Measurements from ENCODE around the gene SSC5D. TPM values are rescaled to one million over a fixed set of nuclear protein-coding genes. Genes with fewer than 3 reads are reported as not detected.
A peak's percentile ranks its signal among the peaks of the same experiment; 100 is the strongest.
"Not testable (repeated sequence)": the region's sequence is repeated elsewhere in the genome, so short reads cannot be mapped to it uniquely, and the experiment has no call there.

SSC5D gene
- 1 to 10 TPM; 1.9 to 7.0 (median 3.1) TPM for polyA plus RNA-seq (ENCODE audit: insufficient read length in 4 of 4)

DNA sequence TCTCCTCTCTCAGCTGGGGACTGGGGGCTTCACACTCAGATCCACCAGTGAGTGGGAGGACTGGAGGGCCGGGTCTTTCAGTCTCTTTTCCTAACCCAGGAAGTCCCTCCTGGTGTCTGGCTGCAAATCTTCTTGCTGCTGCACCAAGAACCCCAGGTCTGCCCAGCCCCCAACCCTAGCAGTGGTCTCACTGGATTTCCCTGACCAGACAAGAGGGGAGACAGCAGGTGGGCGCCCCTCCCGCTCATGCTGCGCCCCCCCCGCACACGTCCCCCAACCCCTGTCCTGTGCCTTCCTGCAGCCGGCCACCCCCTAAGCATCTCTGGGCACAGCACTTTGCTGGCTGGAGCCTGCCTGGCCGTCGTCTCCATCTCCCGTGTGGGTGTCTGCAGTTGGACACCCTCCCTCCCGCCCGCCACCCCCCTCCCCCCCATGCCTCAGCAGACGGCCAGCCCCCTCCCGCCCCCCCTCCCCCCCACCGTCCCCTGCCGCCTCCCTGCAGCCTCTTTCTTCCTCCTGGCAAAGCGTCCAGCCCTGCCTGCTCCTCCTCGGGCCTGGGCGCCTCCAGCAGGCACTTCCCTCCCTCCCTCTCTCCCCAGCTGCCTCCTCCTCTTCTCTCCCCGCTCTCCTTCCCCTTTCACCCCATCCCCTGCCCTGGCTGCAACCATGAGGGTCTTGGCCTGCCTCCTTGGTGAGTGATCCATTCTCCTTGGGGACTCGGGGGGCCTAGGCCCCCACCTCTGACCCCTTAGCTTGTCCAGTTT lies at the start of gene SSC5D:
Gene SSC5D (plus strand): TSS at position 513 of the 764 bp plus-strand sequence. CDS start 154 bp downstream, at position 667.
- DNase-seq (ENCODE audit: low read depth in 4 of 4, low spot score in 3 of 4), result no peak

DNA sequence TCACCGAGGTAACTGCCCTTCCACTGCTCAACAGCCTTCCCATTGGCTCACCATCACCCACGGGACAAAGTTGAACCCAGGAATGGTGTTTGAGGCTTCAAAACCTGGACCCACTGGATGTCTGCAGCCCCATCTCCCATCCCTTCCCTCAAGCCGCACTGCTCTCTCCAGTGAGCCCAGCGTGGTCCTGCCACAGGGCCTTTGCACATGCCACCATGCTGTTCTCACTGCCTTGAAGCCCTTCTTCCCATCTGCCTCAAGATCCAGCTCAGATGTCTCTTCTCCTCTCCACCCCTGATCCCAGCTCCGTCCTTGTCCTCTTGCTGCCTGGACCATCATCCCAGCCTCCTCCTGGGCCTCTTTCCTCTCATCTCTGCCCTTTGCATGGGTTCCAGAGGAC lies 49.2 kb upstream of the SSC5D start:
- DNase-seq (ENCODE audit: low read depth in 4 of 4, low spot score in 3 of 4), result no peak

DNA sequence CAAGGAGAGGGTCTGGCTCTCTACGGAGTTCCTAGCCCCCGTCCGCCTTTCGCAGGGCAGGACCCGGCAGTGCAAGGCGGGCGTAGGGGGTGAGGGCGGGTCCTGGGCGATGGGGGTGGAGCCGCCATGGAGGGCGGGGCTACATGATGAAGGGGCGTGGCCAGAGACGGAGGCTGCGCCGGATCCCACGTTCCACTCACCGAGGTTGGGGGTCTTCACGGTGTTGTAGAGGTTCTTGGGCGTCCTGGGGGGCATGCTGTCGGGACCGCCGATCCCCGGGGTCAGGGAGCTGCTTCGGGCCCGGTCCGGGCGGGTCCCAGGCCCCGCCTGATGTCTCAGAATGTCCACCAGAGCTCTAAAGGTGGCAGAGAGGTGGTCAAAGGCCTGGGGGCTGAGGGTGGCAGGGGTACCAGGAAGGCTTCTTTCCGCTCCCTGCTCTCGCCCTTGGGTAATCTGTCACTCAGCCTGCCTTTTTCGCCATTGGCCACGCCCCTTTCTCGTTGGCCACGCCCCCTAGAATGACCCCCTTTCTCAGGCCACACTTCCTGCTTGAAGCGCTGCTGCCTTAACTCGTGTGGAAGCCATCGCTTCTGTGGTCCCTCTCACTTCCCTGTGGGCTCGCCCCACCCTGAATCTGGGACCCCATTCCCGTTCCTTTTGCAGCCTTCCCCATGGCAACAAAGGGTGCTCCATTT lies 47.7 kb upstream of the SSC5D start:
- no peak for DNase-seq (ENCODE audit: low read depth in 4 of 4, low spot score in 3 of 4)

DNA sequence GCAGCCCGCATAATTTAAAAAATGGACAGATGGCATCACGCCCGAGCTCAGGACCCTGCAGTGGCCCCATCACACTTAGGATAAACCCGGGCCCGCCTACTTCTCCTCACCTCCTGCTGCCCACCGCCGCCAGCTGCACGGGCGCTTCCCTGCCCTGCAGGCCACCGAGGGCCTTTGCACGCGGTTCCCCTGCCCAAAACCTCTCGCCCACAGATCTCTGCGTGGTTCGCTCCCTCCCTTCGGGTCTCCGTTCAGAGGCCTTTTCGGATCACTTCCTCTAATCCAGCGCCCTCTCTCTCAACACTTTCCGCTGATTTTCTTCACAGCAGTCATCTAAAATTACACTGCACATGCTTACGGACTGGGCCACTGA lies 46.9 kb upstream of the SSC5D start:
- no peak for DNase-seq (ENCODE audit: low read depth in 4 of 4, low spot score in 3 of 4)

DNA sequence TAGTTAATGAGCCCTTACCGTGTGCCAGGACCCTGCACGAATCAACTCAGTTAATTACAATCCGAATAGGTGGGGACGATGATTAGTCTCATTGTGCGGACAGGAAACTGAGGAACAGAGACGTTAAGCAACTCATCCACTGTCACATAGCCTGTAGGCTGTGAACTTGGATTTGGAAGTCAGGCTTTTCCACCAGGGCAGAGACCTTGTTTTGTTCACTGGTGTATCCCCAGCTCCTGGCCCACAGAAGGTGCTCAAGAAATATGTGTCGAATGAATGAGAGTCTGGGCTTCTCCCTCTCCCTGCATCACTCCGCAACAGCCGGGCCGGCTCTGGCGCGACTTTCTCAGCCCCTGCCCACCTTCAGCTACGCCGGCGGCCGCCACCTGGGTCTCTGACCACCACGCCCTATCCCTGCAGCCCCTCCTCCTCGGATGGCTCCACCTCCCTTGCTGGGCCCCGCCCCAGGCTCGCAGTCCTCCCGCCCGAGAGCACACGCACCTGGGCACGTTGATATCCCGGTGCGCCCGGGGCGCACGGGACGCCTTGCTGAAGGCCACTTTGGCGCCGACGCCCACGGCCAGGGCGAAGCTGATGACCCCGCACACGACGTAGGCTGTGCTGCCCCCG lies 46.4 kb upstream of the SSC5D start:
- DNase-seq (ENCODE audit: low read depth in 4 of 4, low spot score in 3 of 4), result no peak

DNA sequence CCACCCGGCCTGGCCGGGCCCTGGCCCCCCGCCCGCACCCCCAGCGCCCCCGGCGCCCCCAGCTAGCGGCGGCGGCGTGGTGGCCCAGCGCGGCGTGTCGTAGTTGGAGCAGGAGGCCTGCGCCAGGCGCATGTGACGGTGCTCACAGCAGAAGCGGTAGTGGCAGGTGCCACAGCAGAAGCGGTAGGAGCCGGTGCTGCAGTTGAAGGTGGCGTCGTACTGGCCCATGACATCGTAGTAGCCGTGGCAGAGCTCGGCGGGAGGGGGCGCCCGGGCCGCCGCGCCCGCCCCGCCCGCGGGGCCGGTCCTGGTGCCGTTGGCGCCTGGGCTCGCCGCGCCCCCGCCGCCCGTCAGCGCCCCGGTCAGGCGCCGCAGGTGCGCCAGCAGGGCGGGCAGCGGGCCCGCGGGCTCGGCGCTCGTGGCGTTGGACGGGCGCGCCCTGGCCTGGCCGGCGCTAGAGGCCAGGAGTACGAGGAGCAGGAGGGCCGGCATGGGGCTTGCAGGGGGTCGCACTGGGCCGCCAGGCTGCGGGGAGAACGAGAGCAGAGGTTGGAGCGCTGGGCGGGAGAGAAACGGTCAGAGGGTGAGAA lies 45.8 kb upstream of the SSC5D start:
- no peak for DNase-seq (ENCODE audit: low read depth in 4 of 4, low spot score in 3 of 4)

DNA sequence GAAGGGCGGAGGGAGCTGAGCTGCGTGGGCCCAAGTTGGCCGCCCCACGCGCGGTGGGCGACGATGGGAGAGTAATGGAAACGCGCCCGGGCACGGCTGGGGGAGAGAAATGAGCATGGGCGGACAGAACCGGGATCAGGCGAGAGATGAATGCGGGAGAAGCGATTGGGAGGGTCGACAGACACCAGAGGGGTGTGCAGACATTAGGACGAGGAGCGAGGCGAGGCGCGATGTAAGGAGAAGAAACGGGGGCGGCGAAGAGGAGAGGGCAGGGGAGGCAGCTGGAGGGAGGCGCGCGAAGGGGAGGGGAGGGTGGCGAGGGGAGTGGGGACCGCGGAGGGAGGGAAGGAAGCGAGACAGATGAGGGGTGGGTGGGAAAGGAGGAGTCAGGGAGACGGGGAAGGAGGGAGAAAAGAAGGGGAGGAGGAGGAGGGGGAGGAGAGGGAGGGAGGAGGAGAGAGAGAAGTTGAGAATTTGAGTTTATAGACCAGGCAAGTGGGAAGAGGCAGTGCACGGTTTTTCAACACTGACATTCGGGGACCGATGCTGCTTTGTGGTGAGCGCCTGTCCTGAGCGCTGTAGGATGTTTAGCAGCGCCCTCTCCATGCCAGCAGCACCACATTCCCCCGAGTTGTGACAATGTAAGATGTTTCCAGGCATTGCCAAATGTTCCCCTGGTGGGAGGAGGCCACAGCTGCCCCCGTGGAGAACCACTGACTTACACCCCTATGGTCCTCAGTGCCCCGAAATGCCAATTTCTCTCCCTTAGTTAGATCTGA lies 45.0 kb upstream of the SSC5D start, which contains the start of gene SHISA7:
Gene SHISA7 (minus strand): TSS at position 256 of the 779 bp plus-strand sequence. CDS start 437 bp downstream, outside the sequence.
- DNase-seq (ENCODE audit: low read depth in 4 of 4, low spot score in 3 of 4), result no peak

DNA sequence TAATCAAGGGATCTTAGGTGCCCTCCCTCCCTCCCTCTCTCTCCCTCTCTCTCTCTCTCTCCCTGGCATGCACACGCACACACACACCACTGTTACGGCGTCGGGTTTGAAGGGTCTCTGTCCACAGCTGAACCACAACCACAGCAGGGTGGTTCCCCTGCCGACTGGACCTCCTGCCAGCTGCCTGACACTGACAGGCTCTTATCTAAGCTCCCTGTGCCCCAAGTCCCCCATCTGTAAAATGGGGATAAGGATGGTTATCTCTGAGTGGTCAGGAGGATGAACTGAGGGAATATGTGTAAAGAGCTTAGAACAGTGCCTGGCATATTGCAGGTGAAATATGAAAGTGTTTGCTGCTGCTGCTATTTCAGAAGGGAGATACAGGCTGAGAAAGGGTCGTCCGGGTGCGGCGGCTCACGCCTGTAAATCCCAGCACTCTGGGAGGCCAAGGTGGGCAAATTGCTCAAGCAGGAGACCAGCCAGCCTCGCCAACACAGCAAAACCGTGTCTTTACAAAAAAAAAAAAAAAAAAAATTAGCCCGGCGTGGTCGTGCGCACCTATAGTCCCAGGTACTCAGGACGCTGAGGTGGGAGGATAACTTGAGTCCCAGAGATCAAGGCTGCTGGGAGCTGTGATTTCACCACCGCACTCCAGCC lies 44.3 kb upstream of the SSC5D start:
- no peak for DNase-seq (ENCODE audit: low read depth in 4 of 4, low spot score in 3 of 4)

DNA sequence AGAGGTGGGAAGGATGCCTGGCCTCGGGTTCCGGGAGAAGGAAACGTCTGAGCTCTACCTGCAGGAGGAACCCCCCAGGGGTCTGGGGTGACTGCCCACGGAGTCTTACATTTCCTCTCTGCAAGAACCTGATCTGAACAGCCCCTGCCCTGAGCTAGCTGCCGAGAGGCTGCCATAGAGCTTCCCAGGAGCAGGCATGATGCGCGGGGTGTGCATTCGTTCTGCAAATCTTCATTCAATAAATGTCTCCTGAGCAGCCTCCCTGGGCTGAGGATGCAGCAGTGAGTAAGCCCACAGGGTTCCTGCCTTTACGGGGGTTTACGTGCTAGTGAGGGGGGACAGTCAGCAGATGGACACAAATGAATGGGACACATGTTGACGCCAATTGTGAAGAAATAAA lies 43.6 kb upstream of the SSC5D start:
- no peak for DNase-seq (ENCODE audit: low read depth in 4 of 4, low spot score in 3 of 4)

DNA sequence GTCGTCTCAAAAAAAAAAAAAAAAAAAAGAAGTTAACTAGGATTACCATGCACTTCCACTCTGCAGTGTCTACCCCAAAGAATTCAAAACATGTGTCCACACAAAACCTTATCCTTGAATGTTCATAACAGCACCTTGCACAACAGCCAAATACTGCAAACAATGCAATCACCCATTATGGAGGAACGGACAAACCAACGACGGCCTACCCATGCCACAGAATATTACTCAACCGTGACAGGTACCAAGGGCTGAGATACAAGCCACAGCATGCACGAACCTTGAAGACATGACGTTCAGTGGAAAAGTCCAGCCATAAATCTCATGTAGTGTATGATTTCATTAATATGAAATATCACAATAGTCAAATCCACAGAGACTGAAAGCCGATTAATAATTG lies 42.2 kb upstream of the SSC5D start:
- DNase-seq (ENCODE audit: low read depth in 4 of 4, low spot score in 3 of 4), result no peak

DNA sequence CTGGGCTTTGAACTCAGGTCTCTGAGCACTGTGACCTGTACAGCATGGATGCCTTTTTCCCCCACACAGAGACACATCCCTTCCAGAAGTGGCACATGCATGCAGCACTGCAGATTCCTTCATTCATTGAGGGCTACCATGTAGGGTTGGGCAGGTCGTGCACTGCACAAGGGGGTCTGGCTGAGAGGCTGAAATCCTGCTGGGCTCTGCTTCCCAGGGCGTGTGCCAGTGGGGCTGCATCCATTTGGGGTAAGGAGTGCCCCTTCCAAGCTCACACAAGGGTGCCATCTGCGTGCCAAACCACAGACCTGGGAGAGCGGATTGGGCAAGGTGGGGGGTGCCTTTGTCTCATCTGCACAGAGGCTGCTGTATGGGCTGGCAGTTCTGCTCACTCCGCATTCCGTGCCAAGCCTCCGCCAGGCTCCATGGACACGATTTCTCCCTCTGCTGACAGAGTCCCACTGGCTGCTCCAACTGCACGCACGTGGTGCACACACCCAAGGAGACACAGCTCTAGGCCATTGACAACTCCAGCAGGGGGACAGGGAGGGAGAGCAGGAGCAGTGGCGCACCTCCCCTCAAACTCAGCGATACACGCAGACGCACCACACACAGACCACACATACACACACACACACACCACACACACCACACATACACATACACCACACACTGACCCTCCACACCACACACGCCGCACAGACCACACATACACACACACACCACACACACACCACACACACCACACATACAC lies 40.6 kb upstream of the SSC5D start:
- DNase-seq (ENCODE audit: low read depth in 4 of 4, low spot score in 3 of 4), result no peak

DNA sequence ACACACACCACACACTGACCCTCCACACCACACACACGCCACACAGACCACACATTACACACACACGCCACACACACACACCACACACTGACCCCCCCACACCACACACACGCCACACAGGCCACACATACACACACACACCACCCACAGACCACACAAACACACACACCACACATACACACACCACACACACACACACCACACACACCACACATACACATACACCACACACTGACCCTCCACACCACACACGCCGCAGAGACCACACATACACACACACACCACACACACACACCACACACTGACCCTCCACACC lies 40.1 kb upstream of the SSC5D start:
- not testable (repeated sequence) for DNase-seq (ENCODE audit: low read depth in 4 of 4, low spot score in 3 of 4)

DNA sequence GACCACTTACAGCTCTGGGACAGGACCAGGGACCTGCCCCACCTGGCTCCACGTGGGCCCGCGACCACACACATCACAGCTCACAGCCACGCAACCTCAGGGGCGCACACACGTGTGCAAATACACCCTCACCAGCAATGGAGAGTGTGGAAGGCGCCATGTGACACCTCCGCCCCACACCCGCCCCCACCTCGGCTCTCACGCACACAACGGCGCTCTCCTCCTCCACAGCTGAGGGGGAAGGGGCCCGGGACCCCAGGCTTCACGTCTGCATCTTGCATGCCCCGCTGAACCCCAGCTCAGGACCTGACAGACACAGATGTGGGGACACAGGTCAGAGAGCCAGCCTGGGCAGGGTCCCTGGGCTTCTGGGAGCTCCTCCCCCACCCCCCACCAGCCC lies 38.8 kb upstream of the SSC5D start:
- no peak for DNase-seq (ENCODE audit: low read depth in 4 of 4, low spot score in 3 of 4)

DNA sequence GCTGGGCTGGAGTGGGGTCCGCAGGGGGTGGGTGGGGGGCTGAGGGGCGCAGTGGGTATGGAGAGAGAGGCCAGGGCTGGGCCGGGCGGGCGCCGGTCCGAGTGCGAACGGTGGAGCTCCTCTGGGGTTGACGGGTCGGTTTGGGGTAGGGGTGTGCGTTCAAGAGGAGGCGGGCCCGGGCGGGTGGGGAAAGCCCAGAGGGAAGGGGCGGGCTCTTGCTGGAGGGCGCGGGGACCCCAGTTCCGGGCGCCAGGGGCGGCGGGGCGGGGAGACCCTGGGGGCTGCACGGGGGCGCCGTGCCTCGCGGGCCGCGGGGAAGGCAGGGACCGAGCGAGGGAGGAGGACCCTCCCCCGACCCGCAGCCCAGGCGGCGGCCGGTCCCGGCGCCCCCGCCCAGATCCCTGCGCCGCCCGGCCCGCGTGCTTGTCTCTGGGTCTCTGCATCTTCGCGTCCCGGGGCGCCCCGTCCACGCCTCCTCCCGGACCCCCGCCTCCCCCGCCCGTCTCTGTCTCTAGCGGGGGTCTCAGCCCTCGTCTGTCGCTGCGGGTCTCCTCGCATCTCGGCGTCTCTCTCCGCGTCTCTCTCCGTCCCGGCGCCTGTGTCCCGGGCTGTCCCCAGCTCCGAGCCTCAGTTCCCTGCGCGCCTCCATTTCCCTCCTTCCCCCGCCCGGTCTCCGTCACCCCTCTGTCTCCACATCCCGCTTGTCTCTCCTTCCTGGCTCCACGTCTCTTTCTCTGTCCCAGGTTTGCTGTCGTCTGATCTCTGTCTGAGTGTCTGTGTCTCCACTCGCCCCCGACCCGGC lies 36.9 kb upstream of the SSC5D start:
- no peak for DNase-seq (ENCODE audit: low read depth in 4 of 4, low spot score in 3 of 4)

DNA sequence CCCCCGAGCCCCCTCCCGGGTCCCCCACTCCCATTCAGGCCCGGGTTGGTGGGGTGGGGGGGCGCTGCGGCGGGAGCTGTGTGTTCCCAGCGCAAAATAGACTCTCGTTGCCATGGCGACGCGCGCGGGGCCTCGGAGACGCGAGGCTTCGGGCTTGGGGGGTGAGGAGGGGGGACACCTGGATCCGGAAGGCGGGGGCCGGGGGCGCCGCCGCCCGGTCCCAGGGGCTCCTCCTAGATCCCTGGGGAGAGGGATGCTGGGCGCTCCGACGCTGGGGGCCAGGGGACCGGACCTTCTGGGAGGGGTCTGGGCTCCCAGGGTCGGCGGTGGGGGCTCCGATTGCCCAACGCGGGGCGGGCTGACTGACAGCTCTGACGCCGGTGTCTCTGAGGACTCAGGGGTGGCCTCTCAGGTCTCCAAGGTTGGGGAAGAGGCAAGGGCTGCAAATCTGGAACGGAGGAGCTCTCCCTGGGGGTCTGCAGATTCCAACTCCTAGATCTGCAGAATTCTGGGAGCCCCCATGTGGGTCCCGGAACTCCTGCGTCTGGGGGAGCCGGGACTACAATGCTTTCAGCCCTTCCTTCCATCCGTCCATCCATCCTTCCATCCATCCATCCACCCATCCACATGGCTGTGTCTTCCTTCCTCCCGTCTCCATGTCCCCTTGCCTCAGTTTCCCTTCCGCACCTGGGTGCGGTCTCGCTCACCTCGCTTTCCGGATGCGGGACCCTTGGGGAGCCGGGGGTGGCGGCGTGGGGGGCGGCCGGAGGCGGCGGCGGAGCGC lies 36.1 kb upstream of the SSC5D start:
- no peak for DNase-seq (ENCODE audit: low read depth in 4 of 4, low spot score in 3 of 4)

DNA sequence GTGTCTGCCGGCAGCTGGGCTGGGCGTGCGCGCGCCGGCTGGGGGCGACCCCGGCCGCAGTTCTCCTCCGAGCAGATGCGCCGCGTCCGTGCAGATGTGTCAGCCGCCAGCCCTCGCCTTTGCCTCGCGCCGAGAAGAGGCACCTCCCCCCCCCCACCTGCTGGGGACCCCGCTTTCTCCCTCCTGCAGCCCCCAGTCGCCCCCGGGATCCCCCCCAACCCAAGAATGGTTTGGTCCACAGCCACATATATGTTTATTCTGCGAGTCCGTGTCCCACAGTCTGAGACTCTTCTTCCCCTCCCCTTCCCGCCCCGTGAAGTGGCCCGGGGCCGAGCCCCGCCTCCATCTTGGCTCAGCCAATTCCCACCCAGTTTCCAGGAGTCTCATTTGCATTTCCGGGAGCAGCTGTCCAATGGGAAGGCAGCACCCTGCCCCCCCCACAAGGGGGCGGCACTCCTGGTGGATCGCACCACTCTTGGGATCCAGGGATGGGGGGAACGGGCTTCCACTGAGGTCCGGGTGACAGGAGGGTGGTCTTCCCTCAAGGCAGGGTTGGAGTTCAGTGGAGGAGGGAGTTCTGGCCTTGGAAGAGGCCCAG lies 35.4 kb upstream of the SSC5D start:
- DNase-seq (ENCODE audit: low read depth in 4 of 4, low spot score in 3 of 4), result peak; percentile 74 to 83 (median 82)

DNA sequence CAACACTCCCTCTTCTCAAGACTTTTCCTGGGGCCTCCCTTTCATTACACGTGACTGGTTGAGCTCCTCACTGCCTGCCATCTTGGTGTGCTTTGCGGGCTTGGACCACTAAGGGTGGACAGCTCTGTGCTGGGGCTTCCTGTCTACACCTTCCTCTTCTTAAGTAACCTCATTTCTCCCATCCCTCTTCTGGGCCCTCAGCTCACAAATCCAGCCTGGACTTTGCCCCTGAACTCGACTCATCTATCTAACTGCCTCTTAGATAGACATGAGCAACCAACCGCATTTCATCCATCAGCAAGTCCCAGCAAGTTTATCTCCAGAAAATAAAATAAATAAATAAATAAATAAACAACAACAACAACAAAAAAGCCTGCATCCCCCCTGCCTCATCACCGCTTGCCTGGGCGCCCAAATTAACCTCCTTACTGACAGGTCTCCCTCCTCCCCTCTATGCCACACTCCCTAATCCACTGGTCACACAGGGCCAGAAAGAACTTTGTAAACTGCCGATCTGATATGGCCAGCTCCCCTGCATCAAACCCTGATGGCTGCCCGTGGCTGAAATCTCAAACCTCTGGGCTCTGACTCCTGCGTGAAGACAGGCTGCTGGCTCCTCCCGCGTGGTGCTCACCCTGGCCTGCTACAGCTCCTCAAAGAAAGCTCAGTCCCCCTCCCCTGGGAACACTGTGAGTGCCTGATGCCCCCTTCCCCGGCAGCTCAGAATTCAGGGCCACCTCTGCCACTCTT lies 34.5 kb upstream of the SSC5D start:
- DNase-seq (ENCODE audit: low read depth in 4 of 4, low spot score in 3 of 4), result no peak
